Stimulated activated CD8-positive, alpha-beta memory T cell treated with anti-CD3 and anti-CD28 coated beads, Interleukin-12 subunit alpha, Interleukin-12 subunit beta, amount 100 ng/mL, for 24 hours (primary cell): ENCODE measurements around the gene AIPL1.
A peak's percentile ranks its signal among the peaks of the same experiment; 100 is the strongest.

Experiments used
- DNase-seq: peaks from one replicate; pipeline ENCODE4 v3.0.0-alpha.2; 2020; ENCODE audit errors: extremely low read depth

Gene AIPL1

GRCh38 chr17:6449307-6449706 lies 14.4 kb upstream of the AIPL1 start:
- DNase-seq = no peak

DNA sequence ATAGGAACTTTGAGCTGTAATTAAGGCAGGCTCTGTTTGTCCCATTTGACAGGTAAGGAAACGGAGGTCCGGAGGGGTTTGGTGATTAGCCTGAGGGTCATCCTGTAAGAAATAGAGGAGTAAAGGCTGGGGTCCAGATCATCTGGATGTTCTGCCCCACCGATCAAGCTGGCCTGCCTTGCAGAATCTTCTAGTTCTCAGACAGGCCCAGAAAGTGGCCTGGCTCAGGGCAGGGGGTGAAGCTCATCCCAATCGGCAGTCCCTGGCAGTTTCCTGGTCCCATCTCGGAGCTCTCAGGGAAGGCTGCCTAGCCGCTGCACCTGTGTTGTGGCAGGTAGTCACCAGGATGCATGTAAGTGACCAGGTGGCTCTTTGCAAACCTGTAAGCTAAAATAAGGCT lies 13.6 kb upstream of the AIPL1 start:
- DNase-seq = no peak

DNA sequence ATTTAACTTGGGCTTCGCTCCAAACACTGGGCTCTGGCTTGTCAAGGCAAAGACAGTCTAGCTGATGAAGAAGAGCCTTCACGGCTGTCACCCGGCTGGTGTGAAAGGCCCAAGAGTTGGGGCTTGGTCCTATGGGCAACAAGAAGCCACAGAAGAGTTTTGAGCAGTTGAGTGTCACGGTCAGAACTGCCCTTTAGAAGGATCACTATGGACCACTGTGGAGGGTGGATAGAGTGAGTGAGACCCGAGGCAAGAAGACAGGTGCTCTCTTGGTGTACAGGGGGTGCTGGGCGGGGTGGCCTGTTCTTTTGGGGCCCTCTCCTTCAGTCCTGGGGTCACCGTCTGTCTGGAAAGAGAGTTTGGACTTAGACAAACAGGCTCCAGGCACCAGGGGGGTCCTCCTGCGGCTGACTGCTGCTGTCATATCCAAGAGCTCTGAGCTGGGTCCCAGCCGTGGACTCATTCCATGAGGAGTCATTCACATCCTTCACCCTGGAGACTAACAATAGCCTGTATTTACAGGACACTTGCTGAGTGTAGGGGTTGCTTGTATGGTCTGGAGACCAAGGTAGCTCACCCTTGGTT lies 11.7 kb upstream of the AIPL1 start:
- no peak for DNase-seq

- DNase-seq = no peak
These were observed 9.8 kb upstream of the AIPL1 start for GRCh38 chr17:6444571-6445335.

DNA sequence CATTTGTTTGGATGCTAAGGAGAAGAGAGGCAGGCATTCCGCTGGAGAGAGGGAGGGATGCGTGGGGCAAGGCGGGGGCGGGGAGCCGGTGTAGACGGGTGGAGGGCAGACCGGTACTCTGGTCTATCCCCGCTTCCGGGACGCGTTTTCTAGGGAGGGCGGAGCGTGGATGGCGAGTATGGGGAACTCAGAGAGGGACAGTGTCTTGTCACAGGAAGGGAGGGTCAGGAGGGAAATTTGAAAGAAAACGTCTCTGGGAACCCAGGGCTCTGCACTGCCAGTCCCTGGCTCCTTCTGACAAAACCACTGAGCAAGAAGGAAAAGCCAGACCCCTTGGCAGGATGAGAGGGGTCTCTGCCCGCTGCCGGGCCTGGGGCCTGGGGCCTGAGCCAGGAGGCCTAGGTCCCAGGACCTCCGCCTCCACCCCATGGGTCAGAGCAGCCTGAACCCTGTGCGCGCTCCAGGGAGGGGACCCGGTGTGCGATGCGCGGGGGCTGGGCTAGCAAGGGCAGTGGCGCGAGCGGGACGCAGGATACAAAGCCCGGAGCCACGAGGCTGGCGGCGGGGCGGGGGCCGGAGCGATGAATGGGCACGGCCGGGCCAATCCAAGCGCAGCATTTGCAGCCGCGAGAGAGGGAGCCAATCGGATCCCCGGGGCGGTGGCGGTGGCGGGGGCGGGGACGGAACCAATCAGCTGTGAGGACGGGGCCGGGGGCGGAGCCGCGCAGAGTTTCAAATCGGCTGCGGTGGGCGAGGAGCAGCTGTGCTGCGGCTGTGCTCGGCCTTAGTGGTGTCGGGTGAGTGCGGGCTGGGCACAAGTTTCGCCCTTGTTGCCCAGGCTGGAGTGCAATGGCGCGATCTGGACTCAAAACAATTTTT lies 9.0 kb upstream of the AIPL1 start, which contains the start of gene PIMREG:
PIMREG (plus strand) TSS at position 764 of the 879 bp plus-strand sequence. CDS start 656 bp downstream, outside the sequence.
- peak; percentile 88 for DNase-seq

- DNase-seq = no peak
These were observed 7.9 kb upstream of the AIPL1 start for GRCh38 chr17:6442775-6443174.

- DNase-seq = no peak
These were observed 5.0 kb upstream of the AIPL1 start for GRCh38 chr17:6439951-6440350.

GRCh38 chr17:6437956-6438355 lies 3.0 kb upstream of the AIPL1 start:
- no peak for DNase-seq

- DNase-seq = no peak
These were observed 2.5 kb upstream of the AIPL1 start for GRCh38 chr17:6437466-6437865.

DNA sequence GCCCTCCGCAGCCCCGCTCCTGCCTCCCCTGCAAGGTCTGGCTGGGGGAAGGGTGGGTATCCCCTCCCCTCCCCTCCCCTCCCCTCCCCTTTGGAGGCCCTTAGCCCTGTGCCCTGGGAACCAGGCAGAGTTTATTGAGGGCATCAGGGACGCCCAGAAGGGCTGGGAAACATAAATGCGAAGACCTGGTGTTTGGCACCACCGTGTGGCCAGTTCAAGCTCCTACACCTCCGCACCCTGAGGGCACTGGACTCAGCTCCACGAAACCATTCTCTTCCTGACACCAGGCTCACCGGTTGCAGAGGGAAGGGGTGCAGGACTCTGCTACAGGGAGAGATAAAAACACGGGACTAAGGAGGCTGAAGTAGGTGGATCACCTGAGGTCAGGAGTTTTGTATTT lies 1.0 kb upstream of the AIPL1 start:
- peak; percentile 24 for DNase-seq

DNA sequence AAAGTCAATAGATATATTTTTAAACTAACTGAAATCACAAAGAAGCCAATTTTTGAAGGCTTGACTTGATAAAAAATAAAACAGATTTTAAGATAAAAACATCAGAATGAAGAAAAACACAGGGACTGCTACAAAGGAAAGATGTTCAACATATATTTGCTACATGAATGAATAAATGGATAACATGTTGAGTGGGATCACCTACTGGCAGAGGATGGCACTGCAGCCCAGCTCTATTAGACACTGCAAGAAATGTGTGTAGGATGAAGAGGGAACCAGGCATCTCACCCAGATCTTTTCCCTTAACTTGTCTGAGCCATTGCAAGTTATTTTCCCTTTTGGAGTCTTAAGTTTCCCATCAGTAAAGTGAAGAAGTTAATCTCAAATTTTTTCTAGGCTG lies 4.2 kb downstream of the AIPL1 start:
- no peak for DNase-seq

GRCh38 chr17:6429266-6429665 lies 5.7 kb downstream of the AIPL1 start:
- no peak for DNase-seq

DNA sequence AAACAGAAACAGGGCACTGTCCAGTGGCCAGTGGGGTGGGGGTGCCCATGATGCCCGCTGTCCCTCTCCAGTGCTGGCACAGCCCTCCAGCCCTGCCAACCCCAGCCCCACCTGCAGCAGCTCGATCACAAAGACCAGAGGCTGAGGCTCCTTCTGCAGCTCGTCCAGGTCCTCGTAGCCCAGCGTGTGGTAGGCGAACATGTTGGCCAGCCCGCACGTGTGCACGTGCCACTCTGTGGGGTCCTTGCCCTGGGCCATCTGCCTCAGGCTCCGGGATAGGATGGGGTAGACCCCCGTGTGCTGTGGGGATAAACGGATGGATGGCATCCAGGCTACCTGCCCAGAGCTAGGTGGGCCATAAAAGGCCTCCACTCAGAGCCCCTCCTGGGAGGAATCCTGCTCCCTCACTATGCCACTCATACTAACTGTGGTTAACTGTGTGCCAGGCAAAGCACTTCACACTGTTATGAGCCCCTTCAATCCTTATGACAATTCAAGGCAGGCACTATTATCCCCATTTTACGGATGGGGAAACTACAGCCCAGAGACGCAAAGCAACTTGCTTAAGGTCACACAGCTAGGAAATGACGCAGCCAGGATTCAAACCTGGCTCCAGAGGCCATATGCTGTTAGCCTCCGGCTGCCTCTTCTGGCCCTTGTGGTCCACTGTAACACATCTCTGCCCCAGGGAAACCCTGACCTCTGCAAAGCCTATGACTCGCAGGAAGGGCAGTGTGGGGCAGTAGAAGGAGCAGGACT lies 6.5 kb downstream of the AIPL1 start:
- no peak for DNase-seq

GRCh38 chr17:6427279-6427781 lies 7.6 kb downstream of the AIPL1 start:
- no peak for DNase-seq

DNA sequence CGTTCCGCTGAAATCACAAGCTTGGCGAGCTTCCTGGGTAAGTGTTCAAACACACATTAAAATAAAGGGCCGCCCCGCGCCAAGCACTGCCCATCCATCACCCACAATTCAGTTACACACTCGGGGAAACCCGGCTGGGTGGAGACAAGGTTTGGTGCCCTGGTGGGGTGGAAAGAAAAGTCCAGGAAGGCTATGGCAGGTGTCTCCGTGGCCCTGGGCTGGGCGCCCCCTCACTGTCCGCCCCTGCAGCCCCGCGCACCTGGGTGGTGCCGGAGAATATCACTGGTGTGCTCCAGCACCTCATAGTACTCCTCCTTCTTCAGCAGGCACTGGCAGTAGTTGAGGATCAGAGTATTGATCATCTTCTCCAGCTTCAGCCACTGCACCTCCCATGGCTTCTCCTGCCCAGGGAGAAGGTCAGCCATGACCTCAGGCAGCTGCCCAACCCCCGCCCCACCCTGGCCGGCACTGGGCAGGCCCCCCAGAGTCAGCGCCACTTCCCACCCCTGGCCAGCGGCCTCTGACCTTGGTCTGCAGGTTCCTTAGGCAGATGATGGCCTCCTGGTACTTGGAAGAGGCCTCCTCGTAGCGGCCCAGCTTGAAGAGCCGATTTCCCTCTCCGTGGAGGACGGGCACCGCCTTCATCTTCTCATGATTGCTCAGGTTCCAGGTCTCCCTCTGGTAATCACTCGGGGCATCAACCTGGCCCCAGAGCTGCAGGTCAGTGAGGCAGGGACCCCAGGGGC lies 8.4 kb downstream of the AIPL1 start:
- no peak for DNase-seq

DNA sequence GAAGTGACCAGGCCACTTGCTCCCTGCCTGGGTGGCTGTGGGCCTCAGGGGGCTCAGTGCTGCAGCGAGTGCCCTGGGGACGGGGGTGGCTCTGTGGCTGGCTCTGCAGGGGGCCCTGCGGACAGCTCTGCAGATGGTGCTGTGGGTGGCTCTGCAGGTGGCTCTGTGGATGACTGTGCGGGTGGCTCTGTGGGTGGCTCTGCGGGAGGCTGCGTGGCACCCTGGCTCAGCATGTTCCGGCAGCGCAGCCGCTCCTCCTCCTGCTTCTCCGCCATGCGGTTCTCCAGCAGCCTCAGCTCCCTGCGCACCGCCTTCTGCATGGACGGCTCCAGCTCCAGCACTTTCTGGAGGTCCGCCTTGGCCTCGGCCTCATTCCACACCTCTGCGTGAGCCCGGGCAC lies 9.5 kb downstream of the AIPL1 start:
- no peak for DNase-seq

GRCh38 chr17:6423931-6424330 lies 11.0 kb downstream of the AIPL1 start:
- no peak for DNase-seq

DNA sequence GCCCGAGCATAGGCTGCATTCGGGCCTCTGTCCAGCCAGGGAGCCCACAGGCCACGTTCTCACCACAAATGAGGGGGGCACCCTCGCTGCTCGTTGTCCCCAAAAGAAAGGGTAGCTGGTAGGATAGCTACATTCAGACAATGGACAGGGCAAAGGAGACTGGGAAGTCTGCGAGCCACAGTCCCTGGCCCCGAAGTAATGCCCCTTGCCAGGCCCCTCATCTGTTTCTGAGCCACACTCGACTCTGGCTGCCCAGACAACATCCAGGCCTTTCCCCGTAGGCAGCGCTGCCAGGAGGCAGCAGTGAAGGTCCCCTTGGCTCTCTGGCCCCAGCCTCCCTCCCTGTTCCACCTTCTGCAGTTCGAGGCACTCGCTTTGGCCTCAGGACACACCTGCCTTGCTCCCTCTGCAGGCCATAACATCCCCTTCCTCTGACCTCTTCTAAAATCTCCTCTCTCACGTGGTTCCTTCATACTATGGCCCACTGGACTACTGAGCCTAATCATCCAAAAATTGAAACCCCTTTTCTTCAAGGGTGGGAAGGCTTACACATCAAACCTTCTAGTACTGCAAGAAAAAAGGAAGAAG lies 12.2 kb downstream of the AIPL1 start:
- DNase-seq = no peak

DNA sequence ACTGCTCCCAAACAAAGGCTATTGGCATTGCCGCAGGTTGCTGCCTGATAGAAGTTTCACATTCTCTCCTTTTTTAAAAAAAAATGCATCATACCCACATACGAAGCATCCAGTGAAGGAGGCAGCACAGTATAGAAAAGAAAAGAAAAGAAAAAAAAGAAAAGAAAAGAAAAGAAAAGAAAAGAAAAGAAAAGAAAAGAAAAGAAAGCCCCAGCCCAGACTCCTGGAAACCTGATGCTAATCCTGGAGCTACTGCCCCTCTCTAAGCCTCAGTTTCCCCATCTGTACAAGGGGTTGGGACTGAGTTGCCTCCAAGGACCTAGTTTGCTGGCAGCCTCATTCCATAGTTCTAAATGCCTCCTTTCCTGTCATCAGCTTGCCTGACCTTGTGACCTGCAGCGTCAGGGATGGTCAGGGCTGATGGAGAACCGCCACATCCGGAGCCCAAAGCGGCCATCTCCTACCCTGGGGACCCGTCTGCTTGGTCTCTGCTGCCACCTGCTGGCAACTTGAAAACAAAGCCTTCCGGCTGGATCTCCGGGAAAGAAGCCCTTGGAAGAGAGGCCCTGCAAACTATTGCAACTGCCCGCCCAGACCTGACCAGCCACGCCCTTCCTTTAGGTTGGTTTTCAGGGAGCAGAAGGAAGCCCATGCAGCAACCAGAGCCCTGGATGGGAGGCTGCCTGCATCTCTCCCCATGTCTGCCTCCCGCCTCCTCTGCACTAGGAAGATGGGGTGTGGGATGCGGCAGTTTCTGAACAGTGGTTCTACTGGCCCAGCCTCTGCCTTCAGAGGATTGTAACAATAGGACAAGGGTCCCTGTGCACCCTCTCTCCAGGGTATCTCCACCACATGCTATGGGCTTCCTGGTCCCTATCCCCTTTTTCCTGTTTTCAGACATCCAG lies 13.0 kb downstream of the AIPL1 start:
- DNase-seq = peak; percentile 33
